K562 (cell line): ENCODE measurements around the gene PABPC1L. TPM values are rescaled to one million over a fixed set of nuclear protein-coding genes. Genes with fewer than 3 reads are reported as not detected.

Experiments used
- ADNP ChIP-seq: fragments of 200-800 bp; sonication (Bioruptor generic); IDR thresholded peaks from 2 replicates; pipeline ENCODE4 v1.6.1; 2016; ENCODE audit warnings: missing genetic modification characterization, missing compliant biosample characterization
- ERF ChIP-seq: fragments of 450-650 bp; formaldehyde crosslinking; IDR thresholded peaks from 2 replicates; pipeline ENCODE4 v1.4.0; 2020; ENCODE audit warnings: mild to moderate bottlenecking, mixed read lengths
- ETS2 ChIP-seq: IDR thresholded peaks from 2 replicates; pipeline ENCODE4 v1.6.1; 2016; ENCODE audit warnings: borderline replicate concordance, missing genetic modification characterization, mild to moderate bottlenecking, moderate library complexity, missing compliant biosample characterization; ENCODE audit not compliant: poor library complexity, severe bottlenecking
- PBX2 ChIP-seq, 2 experiments: IDR thresholded peaks in 1 of 2; conservative IDR thresholded peaks in 1 of 2; 2 replicates each; pipeline ENCODE4 v1.6.1; 2016; ENCODE audit warnings: low read depth in 2 of 2, mild to moderate bottlenecking in 1 of 2, missing compliant biosample characterization in 1 of 2, missing genetic modification characterization in 1 of 2, moderate library complexity in 1 of 2
- PTTG1 ChIP-seq: fragments of 450-650 bp; IDR thresholded peaks from 2 replicates; pipeline ENCODE4 v1.6.1; 2016; ENCODE audit warnings: low read depth, mild to moderate bottlenecking, missing genetic modification characterization, missing compliant biosample characterization
- REST ChIP-seq, 2 experiments: fragments of 450-650 bp; formaldehyde crosslinking in 1 of 2; IDR thresholded peaks; 2 replicates each; pipeline versions ENCODE4 v1.4.0 to v1.6.1; 2014 to 2020; ENCODE audit warnings: mild to moderate bottlenecking in 2 of 2, borderline replicate concordance in 1 of 2, low read depth in 1 of 2
- TOE1 ChIP-seq, 2 experiments: fragments of 450-650 bp in 1 of 2; sonication (generic) in 1 of 2; formaldehyde crosslinking in 1 of 2; IDR thresholded peaks; 2 replicates each; pipeline versions ENCODE4 v1.7.1 to v1.8.0; 2016 to 2022; ENCODE audit warnings: borderline replicate concordance in 2 of 2, mild to moderate bottlenecking in 2 of 2, antibody characterized with exemption in 1 of 2, inconsistent platforms in 1 of 2, low read depth in 1 of 2, missing genetic modification reagents in 1 of 2, moderate library complexity in 1 of 2
- VEZF1 ChIP-seq: fragments of 200-800 bp; sonication (Bioruptor generic); IDR thresholded peaks from 2 replicates; pipeline ENCODE4 v1.6.1; 2017; ENCODE audit warnings: missing genetic modification characterization, missing compliant biosample characterization
- polyA plus RNA-seq, 8 experiments: library from polyadenylated mRNA; depleted of rRNA in 4 of 8; stranded (reverse) in 5 of 8; unstranded in 3 of 8; fragments of >200 nt; fragmentation: Nextera tagmentation in 2 of 8; fragmentation: Illumina TruSeq in 1 of 8; extraction: Ambion mirVana in 2 of 8; extraction: Trizol in 1 of 8; gene quantifications; 2 replicates each; pipeline versions ENCODE4 v1.2.1 to v1.2.3, GENCODE V29; 2011 to 2014; ENCODE audit warnings: inconsistent platforms in 1 of 8, missing spikeins in 1 of 8
- total RNA-seq, 7 experiments: library from RNA; depleted of rRNA in 6 of 7; stranded (reverse); fragments of >200 nt in 6 of 7; fragmentation: Illumina TruSeq in 2 of 7; extraction: Trizol in 2 of 7; gene quantifications; 2 replicates each; pipeline versions ENCODE4 v1.2.1 to v1.2.3, GENCODE V29; 2011 to 2021; ENCODE audit warnings: low replicate concordance in 1 of 7

Gene PABPC1L
- total and polyA plus RNA-seq, 9 of the 15 experiments (the other 6 are each of a cell fraction or from before 2014, with no cell fraction given): 6.0 to 90.3 (median 15.8) TPM

GRCh38 chr20:44963325-44964215 is 53.7 kb downstream of the PABPC1L start (continued):
- no peak for TF ChIP-seq REST (IDR thresholded peaks at IDR 0.05; ENCODE audit: borderline replicate concordance)
- TF ChIP-seq REST (CRISPR knock-in tag; IDR thresholded peaks at IDR 0.05; ENCODE audit: low read depth): no peak
- no peak for TF ChIP-seq ADNP (tag)
- TF ChIP-seq TOE1 (IDR thresholded peaks at IDR 0.05; ENCODE audit: borderline replicate concordance): no peak
- no peak for TF ChIP-seq TOE1 (CRISPR knock-in tag; IDR thresholded peaks at IDR 0.05; ENCODE audit: borderline replicate concordance, low read depth)
- TF ChIP-seq PBX2 (CRISPR knock-in tag; IDR thresholded peaks at IDR 0.05; ENCODE audit: low read depth): no peak
- TF ChIP-seq PBX2 (tag; conservative IDR thresholded peaks at IDR 0.05; ENCODE audit: low read depth): peak; percentile 30; the same call in 1 of the 2 replicates
- TF ChIP-seq ETS2 (tag): no peak
- TF ChIP-seq PTTG1 (tag): no peak
- TF ChIP-seq ERF: no peak
- no peak for TF ChIP-seq VEZF1 (CRISPR knock-in tag)
